Mucosa of descending colon (tissue), 3 donors: ENCODE results near the gene ADAM30. TPM values are rescaled to one million over a fixed set of nuclear protein-coding genes. Genes with fewer than 3 reads are reported as not detected.

ENCODE experiments used
- total RNA-seq, 3 donors: library from RNA; stranded (reverse); fragmentation: NEBNext Ultra II Directional in 2 of 3; extraction: Animal tissue kit (Norgen Biotek cat#: 25700) in 2 of 3; gene quantifications; one replicate each; pipeline versions ENCODE4 v1.2.1 to v1.2.4, GENCODE V29; 2021 to 2023
- donor health status: DM: no; HTN: no; CAD: no; lungs with moderate emphysema.
- donor health status: DM: no; HTN: no; CAD: no.
- donor health status: DM: no; HTN: yes; CAD: no.

Gene ADAM30
- total RNA-seq, 3 donors from 2014 or later, result not detected

Other genes starting within 250 kb of the ADAM30 start
- gene ZNF697, start 248.2 kb downstream of the ADAM30 start, total RNA-seq, result 1 to 10 TPM; 1.8 to 7.8 (median 2.8) TPM
- gene PHGDH, start 184.6 kb downstream of the ADAM30 start, total RNA-seq, result 10 to 100 TPM in 2 of 3 donors, 1 to 10 TPM in 1; 3.3 to 32.9 (median 13.2) TPM
- gene HMGCS2, start 127.6 kb downstream of the ADAM30 start, total RNA-seq, result 100 to 1,000 TPM; 135 to 592 (median 270) TPM
- gene REG4, start 85.1 kb downstream of the ADAM30 start, total RNA-seq, result 10 to 100 TPM in 1 of 3 donors, 1 to 10 TPM in 2; 1.6 to 36.1 (median 9.3) TPM
- gene NOTCH2, start 173.1 kb upstream of the ADAM30 start, total RNA-seq, result 10 to 100 TPM; 57.7 to 99.3 (median 60.8) TPM